GM12892 (cell line): ENCODE data around the gene TRAPPC2L.

Experiments used
- POLR2A ChIP-seq: IDR thresholded peaks from 2 replicates; pipeline ENCODE4 v1.6.1; 2011; ENCODE audit warnings: low read depth, low read length, control low read depth
- POLR2AphosphoS5 ChIP-seq: IDR thresholded peaks from 2 replicates; pipeline ENCODE4 v1.6.1; 2011; ENCODE audit warnings: low read depth, low read length, control low read depth
- TAF1 ChIP-seq: IDR thresholded peaks from 2 replicates; pipeline ENCODE4 v1.6.1; 2011; ENCODE audit warnings: low read depth, mild to moderate bottlenecking, control low read depth, low read length, borderline replicate concordance

- TF ChIP-seq POLR2A: no peak
- TF ChIP-seq POLR2AphosphoS5: no peak
- no peak for TF ChIP-seq TAF1
Observed at GRCh38 chr16:88871730-88872416, 14.9 kb downstream of the TRAPPC2L start.
